ENCODE results near the gene IL34.
"Not testable (repeated sequence)": the region's sequence is repeated elsewhere in the genome, so short reads cannot be mapped to it uniquely, and the experiment has no call there.

The IL34 gene

DNA sequence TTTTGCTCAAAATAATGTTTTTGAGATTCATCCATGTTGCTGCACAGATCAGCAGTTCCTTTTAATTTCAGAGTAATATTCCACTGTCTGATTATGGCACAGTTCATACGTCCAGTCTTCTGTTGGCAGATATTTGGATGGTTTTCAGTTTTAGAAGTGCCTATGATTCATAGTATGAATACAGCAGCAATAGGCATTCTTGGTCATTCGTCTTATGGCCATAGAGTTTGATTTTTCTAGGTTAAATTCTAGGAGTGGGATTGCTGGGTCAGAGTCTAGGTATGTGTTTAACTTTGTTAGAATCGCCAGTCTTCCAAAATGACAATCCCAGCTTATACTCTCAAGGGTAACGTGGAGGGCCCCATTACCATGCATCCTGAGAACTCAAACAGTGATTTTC, 11.5 kb upstream of the IL34 start:
- peaks cover 4% of the 10 kb centered on the region for H3K4me1 ChIP-seq (ENCODE audit: control insufficient read depth, insufficient read depth, low read length)
- H3K4me3 ChIP-seq (ENCODE audit: low read depth, low read length), result no peak overlapping the region
- H3K36me3 ChIP-seq (ENCODE audit: control insufficient read depth, insufficient read depth, low read length), result no peaks in the 10 kb centered on the region
- H3K27me3 ChIP-seq (ENCODE audit: control insufficient read depth, insufficient read depth, low read length), result no peaks in the 10 kb centered on the region
- H3K9ac ChIP-seq (ENCODE audit: low read depth, low read length), result no peak overlapping the region
- H3K9me3 ChIP-seq (ENCODE audit: control insufficient read depth, insufficient read depth, low read length), result no peaks in the 10 kb centered on the region

DNA sequence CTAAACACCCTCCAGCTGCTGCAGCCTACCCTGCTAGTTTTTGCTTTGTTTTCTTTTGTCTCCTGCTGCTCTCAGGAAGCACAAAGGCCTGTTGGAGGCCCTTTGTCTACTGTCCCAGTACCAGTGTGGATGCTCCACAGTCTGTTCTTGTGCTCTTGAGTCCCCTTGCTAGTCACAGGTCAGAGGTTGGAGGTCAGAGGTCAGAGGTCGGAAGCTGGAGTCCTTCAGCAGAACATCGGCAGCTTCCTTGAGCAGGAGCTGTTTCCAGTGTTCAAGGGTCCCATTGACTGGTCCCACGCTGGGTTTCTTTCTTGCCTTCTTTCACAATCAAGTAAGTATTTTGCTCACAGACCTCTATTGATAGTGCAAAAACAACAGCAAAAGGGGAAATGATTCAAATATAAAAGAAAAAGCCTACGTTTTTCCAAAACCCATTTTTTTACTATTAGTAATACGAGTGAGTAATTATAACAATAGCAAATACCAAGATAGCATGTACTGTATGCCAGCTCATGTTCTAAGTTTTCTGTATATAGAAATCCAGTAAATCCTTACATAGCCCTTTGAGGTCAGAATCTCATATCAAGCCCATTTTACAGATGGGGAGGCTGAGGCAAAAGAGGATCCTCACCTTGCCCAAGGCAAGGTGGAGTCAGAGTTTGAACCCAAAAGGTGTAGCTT, 10.9 kb upstream of the IL34 start:
- Histone ChIP-seq H3K9me3 (ENCODE audit: control insufficient read depth, insufficient read depth, low read length) (no peaks in the 10 kb centered on the region), H3K36me3 (ENCODE audit: control insufficient read depth, insufficient read depth, low read length) (no peaks in the 10 kb centered on the region), H3K4me1 (ENCODE audit: control insufficient read depth, insufficient read depth, low read length) (peaks cover 4% of the 10 kb centered on the region), H3K9ac (ENCODE audit: low read depth, low read length) (no peak overlapping the region), H3K4me3 (ENCODE audit: low read depth, low read length) (no peak overlapping the region), H3K27me3 (ENCODE audit: control insufficient read depth, insufficient read depth, low read length) (no peaks in the 10 kb centered on the region)

DNA sequence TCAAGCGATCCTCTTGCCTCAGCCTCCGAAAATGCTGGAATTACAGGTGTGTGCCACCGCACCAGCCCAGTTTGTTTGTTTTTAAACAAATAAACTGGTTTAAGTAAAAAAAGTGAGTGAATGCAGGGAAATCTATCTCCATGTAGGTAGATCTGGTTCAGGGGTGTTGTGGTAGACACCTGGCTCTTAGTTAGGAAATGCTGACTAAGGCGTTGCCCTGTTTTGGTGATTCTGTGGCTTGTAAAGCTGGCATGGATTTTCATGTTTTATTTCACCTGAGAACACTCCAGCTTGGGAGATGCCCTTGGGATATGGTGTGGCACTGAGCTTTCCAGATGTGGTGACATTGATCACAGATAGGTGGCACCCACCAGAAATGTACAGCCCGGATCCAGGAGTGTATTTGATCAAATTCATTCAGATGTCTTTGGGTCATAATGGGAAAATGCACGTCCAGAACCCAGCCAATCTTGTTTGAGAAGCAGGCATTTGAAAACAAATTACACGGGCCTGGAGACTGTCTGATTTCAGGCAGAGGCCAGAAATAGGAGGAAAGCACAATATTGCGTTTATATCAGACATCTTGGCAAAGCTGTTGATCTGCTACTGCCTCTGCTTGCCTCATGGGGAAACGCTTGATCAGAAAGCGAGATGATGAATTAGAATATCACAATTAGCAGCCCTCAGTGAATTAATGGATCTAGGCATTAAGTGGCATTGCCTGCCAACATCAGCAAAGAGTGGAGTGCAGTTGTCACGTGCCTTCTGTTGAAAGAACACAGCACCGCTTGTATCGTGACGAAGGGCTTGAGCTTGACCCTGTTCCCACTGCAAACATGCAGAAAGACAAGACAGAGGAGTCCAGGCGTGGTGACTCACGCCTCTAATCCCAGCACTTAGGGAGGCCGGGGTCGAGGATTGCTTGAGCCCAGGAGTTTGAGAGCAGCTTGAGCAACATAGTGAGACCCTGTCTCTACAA, 7.3 kb upstream of the IL34 start:
- no peaks in the 10 kb centered on the region for H3K27me3 ChIP-seq (ENCODE audit: control insufficient read depth, insufficient read depth, low read length)
- no peak overlapping the region for H3K9ac ChIP-seq (ENCODE audit: low read depth, low read length)
- no peak overlapping the region for H3K4me3 ChIP-seq (ENCODE audit: low read depth, low read length)

DNA sequence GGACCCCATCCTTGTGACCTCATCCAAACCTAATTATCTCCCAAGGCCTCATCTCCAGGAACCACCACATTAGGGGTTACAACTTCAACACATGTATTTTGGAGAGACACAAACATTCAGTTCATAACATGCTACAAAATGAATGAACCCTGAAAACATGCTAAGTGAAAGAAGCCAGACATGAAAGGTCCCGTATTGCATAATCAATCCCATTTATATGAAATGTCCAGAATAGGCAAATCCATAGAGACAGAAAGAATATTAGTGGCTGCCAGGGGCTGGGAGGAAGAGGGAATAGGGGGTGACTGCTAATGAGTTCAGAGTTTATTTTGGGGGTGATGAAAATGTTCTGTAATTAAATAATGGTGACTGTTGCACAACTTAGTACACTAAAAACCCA, 3.7 kb upstream of the IL34 start:
- no peaks in the 10 kb centered on the region for H3K27me3 ChIP-seq (ENCODE audit: control insufficient read depth, insufficient read depth, low read length)
- H3K9ac ChIP-seq (ENCODE audit: low read depth, low read length), result no peak overlapping the region
- H3K4me1 ChIP-seq (ENCODE audit: control insufficient read depth, insufficient read depth, low read length), result no peaks in the 10 kb centered on the region

More for the DNA sequence above, 7.3 kb upstream of the IL34 start:
- no peaks in the 10 kb centered on the region for H3K9me3 ChIP-seq (ENCODE audit: control insufficient read depth, insufficient read depth, low read length)
- peaks cover 4% of the 10 kb centered on the region for H3K4me1 ChIP-seq (ENCODE audit: control insufficient read depth, insufficient read depth, low read length)
- H3K36me3 ChIP-seq (ENCODE audit: control insufficient read depth, insufficient read depth, low read length), result no peaks in the 10 kb centered on the region

DNA sequence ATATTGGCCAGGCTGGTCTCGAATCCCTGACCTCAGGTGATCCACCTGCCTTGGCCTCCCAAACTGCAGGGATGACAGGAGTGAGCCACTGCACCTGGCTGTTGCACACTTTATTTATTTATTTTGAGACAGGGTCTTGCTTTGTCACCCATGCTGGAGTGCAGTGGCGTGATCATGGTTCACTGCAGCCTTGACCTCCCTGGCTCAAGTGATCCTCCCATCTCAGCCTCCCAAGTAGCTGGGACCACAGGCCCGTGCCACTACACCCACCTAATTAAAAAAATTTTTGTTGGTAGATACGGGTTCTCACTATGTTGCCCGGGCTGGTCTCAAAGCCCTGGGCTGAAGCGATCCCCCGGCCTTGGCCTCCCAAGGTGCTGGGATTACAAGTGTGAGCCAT, 3.1 kb upstream of the IL34 start:
- H3K4me3 ChIP-seq (ENCODE audit: low read depth, low read length); H3K27me3 ChIP-seq (ENCODE audit: control insufficient read depth, insufficient read depth, low read length); H3K4me1 ChIP-seq (ENCODE audit: control insufficient read depth, insufficient read depth, low read length); H3K9me3 ChIP-seq (ENCODE audit: control insufficient read depth, insufficient read depth, low read length); H3K36me3 ChIP-seq (ENCODE audit: control insufficient read depth, insufficient read depth, low read length); H3K9ac ChIP-seq (ENCODE audit: low read depth, low read length): not testable (repeated sequence)

More for the DNA sequence above, 3.7 kb upstream of the IL34 start:
- H3K36me3 ChIP-seq (ENCODE audit: control insufficient read depth, insufficient read depth, low read length), result no peaks in the 10 kb centered on the region
- H3K9me3 ChIP-seq (ENCODE audit: control insufficient read depth, insufficient read depth, low read length), result no peaks in the 10 kb centered on the region
- no peak overlapping the region for H3K4me3 ChIP-seq (ENCODE audit: low read depth, low read length)

DNA sequence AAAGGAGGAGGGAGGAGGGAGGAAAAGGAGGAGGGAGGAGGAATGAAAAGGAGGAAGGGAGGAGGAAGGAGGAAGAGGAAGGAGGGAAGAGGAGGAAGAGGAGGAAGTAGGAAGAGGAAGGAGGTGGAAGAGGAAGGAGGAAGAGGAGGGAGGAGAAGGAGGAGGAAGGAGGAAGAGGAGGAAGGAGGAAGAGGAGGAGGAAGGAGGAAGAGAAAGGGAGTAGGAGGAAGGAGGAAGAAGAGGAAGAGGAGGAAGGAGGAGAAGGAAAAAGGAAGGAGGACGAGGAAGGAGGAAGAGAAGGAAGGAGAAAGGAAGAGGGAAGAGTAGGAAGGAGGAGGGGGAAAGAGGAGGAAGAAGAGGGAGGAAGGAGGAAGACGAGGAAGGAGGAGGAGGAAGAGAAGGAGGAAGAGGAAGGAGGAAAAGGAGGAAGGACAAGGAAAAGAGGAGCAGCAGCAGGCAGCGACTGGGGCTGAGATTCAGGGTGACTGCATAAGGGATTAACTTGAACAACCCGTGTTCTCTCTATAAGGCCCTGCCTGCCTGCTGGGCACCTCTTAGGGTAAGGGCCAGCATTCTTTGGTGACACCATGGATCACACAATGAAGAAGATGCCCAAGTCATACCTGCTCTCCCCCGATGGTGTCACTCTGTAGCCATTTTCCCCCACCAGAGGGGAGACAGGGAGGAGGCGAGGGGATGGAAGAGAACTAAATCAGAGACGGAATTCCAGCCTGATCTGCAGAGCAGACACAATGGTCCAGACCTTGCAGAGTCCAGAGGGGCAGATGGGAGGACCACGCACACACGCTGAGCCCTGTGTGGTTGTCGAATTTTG, 1.4 kb upstream of the IL34 start:
- H3K27me3 ChIP-seq (ENCODE audit: control insufficient read depth, insufficient read depth, low read length), result no peaks in the 10 kb centered on the region
- H3K9ac ChIP-seq (ENCODE audit: low read depth, low read length), result no peak overlapping the region

DNA sequence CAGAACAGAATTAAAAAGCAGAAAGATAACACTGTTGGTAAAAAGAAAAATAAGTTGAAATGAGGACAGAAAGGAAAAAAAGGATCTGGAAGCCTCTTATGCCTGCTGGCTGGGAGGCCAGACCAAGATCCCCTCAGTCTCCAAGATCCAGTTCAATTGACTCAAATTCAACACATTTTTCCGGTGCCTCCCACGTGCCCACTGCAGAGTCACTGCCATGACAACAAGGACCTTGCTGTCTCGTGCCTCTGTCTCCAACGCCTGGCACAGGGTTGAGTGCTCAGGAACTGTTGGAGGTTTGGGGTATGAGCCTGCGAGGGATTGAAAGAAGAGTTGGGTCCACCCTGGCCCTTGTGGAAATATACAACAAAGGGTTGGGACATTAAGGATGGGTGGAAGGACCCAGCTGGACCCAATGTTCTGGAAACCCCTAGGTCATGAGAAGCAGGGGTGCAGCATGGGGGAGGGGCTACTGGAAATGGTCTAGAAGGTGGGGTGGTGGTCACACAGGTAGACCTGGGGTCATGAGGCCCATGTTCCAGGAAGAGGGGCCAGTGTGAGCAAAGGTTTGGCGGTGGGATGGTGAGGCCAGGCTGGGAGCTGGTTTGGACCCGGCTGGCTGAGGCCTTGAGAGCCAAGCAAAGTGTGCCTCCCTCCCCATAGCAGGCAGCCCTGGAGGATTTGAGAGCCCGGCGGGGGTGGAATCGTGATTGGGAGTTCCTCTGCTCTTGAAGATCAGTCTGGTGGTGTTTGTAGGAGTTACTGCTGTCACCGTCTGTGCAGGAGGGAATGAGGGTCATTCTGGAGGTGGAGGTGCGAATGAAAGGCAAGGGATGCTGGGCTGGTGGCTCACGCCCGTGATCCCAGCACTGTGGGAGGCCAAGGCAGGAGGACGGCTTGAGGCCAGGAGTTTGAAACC, 1.3 kb downstream of the IL34 start:
- Histone ChIP-seq H3K9me3 (ENCODE audit: control insufficient read depth, insufficient read depth, low read length) (peaks cover 3% of the 10 kb centered on the region), H3K4me3 (ENCODE audit: low read depth, low read length) (no peak overlapping the region), H3K4me1 (ENCODE audit: control insufficient read depth, insufficient read depth, low read length) (peaks cover 4% of the 10 kb centered on the region), H3K9ac (ENCODE audit: low read depth, low read length) (no peak overlapping the region), H3K27me3 (ENCODE audit: control insufficient read depth, insufficient read depth, low read length) (no peaks in the 10 kb centered on the region), H3K36me3 (ENCODE audit: control insufficient read depth, insufficient read depth, low read length) (peaks cover 5% of the 10 kb centered on the region)

More for the DNA sequence above, 1.4 kb upstream of the IL34 start:
- Histone ChIP-seq H3K4me1 (ENCODE audit: control insufficient read depth, insufficient read depth, low read length) (no peaks in the 10 kb centered on the region), H3K4me3 (ENCODE audit: low read depth, low read length) (no peak overlapping the region), H3K9me3 (ENCODE audit: control insufficient read depth, insufficient read depth, low read length) (peaks cover 3% of the 10 kb centered on the region), H3K36me3 (ENCODE audit: control insufficient read depth, insufficient read depth, low read length) (peaks cover 5% of the 10 kb centered on the region)

DNA sequence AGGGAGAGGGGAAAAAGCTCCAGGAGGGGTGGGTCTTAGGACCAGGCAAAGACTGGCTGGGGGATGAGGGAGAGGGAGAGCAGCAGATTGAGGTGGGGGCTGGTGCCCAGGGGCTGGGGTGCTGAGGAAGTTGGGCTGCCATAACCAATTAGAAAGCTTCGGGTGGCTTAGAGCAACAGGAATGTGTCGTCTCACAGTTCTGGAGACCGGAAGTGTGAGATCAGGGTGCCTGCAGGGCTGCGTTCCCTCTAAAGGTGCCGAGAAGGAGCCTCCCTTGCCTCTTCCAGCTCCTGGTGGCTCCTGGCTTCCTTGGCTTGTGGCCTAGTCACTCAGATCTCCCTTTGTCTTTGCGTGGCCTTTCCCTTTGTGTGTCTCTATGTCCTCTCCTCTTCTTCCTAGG, 2.2 kb downstream of the IL34 start:
- Histone ChIP-seq H3K9me3 (ENCODE audit: control insufficient read depth, insufficient read depth, low read length) (peaks cover 3% of the 10 kb centered on the region), H3K36me3 (ENCODE audit: control insufficient read depth, insufficient read depth, low read length) (peaks cover 5% of the 10 kb centered on the region), H3K4me1 (ENCODE audit: control insufficient read depth, insufficient read depth, low read length) (peaks cover 4% of the 10 kb centered on the region), H3K9ac (ENCODE audit: low read depth, low read length) (no peak overlapping the region), H3K4me3 (ENCODE audit: low read depth, low read length) (no peak overlapping the region), H3K27me3 (ENCODE audit: control insufficient read depth, insufficient read depth, low read length) (no peaks in the 10 kb centered on the region)

DNA sequence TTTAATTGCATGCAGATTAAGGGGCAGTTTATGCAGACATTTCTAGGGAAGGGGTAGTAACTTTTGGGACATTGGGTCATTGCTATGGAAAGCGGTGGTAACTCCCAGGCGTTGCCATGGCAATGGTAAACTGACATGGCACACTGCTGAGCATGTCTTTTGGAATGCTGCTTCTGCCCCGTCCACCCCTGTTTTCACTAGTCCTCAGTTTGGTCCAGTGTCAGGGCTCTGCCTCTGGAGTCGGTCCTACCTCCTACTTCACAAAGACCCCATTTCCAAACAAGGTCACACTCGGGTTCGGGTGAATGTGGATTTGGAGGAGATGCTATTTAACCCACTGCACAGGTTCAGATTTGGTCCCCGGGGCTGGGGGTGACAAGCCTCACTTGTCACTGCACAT, 2.9 kb downstream of the IL34 start:
- Histone ChIP-seq H3K4me1 (ENCODE audit: control insufficient read depth, insufficient read depth, low read length) (peaks cover 9% of the 10 kb centered on the region), H3K4me3 (ENCODE audit: low read depth, low read length) (no peak overlapping the region), H3K27me3 (ENCODE audit: control insufficient read depth, insufficient read depth, low read length) (no peaks in the 10 kb centered on the region), H3K9ac (ENCODE audit: low read depth, low read length) (no peak overlapping the region), H3K36me3 (ENCODE audit: control insufficient read depth, insufficient read depth, low read length) (peaks cover 5% of the 10 kb centered on the region), H3K9me3 (ENCODE audit: control insufficient read depth, insufficient read depth, low read length) (peaks cover 3% of the 10 kb centered on the region)

DNA sequence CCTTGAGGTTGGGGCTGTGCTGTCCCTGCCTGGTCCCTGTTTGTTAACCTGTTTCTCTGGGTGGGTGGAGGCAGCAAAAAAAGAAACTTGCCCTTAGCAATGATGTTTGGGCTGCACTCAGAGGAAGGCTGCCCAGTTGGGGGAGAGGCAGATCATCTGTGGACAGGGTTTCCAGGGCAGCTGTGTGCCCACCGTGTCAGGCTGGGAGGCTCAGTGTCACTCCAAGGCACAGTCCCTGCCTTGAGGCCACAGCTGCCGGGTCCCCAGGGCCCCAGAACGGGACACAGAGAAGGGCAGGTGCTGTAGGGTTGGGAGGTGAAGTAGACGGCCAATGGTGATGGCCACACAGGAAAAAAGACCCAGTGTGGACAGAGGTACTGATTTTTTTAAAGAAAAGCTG, 3.9 kb downstream of the IL34 start:
- Histone ChIP-seq H3K9me3 (ENCODE audit: control insufficient read depth, insufficient read depth, low read length) (peaks cover 3% of the 10 kb centered on the region), H3K9ac (ENCODE audit: low read depth, low read length) (no peak overlapping the region), H3K4me1 (ENCODE audit: control insufficient read depth, insufficient read depth, low read length) (peaks cover 9% of the 10 kb centered on the region), H3K4me3 (ENCODE audit: low read depth, low read length) (no peak overlapping the region), H3K27me3 (ENCODE audit: control insufficient read depth, insufficient read depth, low read length) (no peaks in the 10 kb centered on the region), H3K36me3 (ENCODE audit: control insufficient read depth, insufficient read depth, low read length) (peaks cover 5% of the 10 kb centered on the region)

DNA sequence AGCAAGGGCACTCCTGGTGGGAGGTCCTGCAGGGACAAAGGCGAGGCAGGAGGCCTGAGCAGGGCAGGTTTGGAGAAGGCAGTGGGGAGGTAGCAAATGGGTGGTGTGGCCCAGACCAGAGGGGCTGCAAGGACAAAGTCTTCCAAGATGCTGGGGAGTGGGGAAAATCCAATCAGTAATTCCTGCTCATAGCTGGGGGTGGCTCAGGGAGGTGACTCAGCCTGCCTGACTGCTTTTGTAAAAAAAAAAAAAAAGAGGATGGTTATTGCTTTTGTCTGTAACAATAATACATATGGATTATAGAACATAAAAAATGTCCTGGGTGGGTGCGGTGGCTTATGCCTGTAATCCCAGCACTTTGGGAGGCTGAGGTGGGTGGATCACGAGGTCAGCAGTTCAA, 5.2 kb downstream of the IL34 start:
- Histone ChIP-seq H3K27me3 (ENCODE audit: control insufficient read depth, insufficient read depth, low read length) (no peaks in the 10 kb centered on the region), H3K36me3 (ENCODE audit: control insufficient read depth, insufficient read depth, low read length) (peaks cover 9% of the 10 kb centered on the region), H3K9ac (ENCODE audit: low read depth, low read length) (no peak overlapping the region), H3K9me3 (ENCODE audit: control insufficient read depth, insufficient read depth, low read length) (peaks cover 3% of the 10 kb centered on the region), H3K4me3 (ENCODE audit: low read depth, low read length) (no peak overlapping the region), H3K4me1 (ENCODE audit: control insufficient read depth, insufficient read depth, low read length) (peaks cover 9% of the 10 kb centered on the region)

Measured in iPS-15b (cell line).